Upper lobe of left lung (tissue), 6 donors: ENCODE results near the gene CYBA. TPM values are rescaled to one million over a fixed set of nuclear protein-coding genes. Genes with fewer than 3 reads are reported as not detected.

Experiments
- ATAC-seq, 2 donors: fragments of 200-7000 bp; cut with Tn5 transposase; one replicate each; pipeline ENCODE4 v1.9.1; 2022; ENCODE audit warnings: mild to moderate bottlenecking in 2 of 2, moderate library complexity in 2 of 2; ENCODE audit not compliant: low FRiP score in 2 of 2
- DNase-seq, 2 donors: peaks; one replicate each; pipeline ENCODE4 v3.0.0-alpha.2; 2019 to 2020
- H3K27ac ChIP-seq, 4 donors: fragments of 200-600 bp; sonication (generic); one replicate each; pipeline ENCODE4 v1.5.1; 2016 to 2019
- H3K27me3 ChIP-seq, 4 donors: fragments of 200-600 bp; sonication (generic); one replicate each; pipeline ENCODE4 v1.5.1; 2017 to 2019
- H3K36me3 ChIP-seq, 4 donors: fragments of 200-600 bp; sonication (generic); one replicate each; pipeline ENCODE4 v1.5.1; 2016 to 2019
- H3K4me1 ChIP-seq, 4 donors: fragments of 200-600 bp; sonication (generic); one replicate each; pipeline ENCODE4 v1.5.1; 2018 to 2019
- H3K4me3 ChIP-seq, 4 donors: fragments of 200-600 bp; sonication (generic); one replicate each; pipeline ENCODE4 v1.5.1; 2017 to 2019; ENCODE audit warnings: mild to moderate bottlenecking in 2 of 4, moderate library complexity in 1 of 4
- H3K9me3 ChIP-seq, 4 donors: fragments of 200-600 bp; sonication (generic); one replicate each; pipeline ENCODE4 v1.5.1; 2018 to 2019
- EP300 ChIP-seq, 4 donors: sonication (generic); formaldehyde crosslinking; IDR thresholded peaks; one replicate each; pipeline ENCODE4 v1.5.1; 2017; ENCODE audit warnings: antibody characterized with exemption in 4 of 4, control low read depth in 2 of 4
- POLR2A ChIP-seq, 4 donors: fragments of 450-650 bp; IDR thresholded peaks; one replicate each; pipeline ENCODE4 v1.5.1; 2016 to 2017; ENCODE audit warnings: antibody characterized with exemption in 4 of 4, mild to moderate bottlenecking in 2 of 4
- POLR2AphosphoS5 ChIP-seq, 2 donors: sonication (generic); formaldehyde crosslinking; IDR thresholded peaks; one replicate each; pipeline ENCODE4 v1.5.1; 2017; ENCODE audit warnings: antibody characterized with exemption in 2 of 2
- WGBS, 2 donors: methylation state at CpG; one replicate each; pipeline ENCODE4 v1.1.5; 2017 to 2018; 5-methylcytosine and 5-hydroxymethylcytosine counted together
- total RNA-seq, 6 donors: library from RNA; depleted of rRNA in 4 of 6; stranded (reverse); fragments of >200 nt in 4 of 6; gene quantifications; one replicate each; pipeline versions ENCODE4 v1.1.0 to v1.2.1, GENCODE V29; 2016 to 2021
- TF ChIP-seq, protein P1 (sequence below), 6 experiments: fragments of 450-650 bp in 4 of 6; fragments of 200-600 bp in 2 of 6; sonication (generic) in 2 of 6; IDR thresholded peaks; one replicate each; pipeline ENCODE4 v1.5.1; 2016 to 2019; ENCODE audit warnings: antibody characterized with exemption in 6 of 6
- donor health status: DM: no; HTN: no; CAD: no; lungs with moderate emphysema.
- donor health status: DM: no; HTN: yes; CAD: no; lungs with severe emphysema.

The CYBA gene
- total RNA-seq, 6 donors from 2014 or later = 213 to 472 (median 322) TPM

DNA sequence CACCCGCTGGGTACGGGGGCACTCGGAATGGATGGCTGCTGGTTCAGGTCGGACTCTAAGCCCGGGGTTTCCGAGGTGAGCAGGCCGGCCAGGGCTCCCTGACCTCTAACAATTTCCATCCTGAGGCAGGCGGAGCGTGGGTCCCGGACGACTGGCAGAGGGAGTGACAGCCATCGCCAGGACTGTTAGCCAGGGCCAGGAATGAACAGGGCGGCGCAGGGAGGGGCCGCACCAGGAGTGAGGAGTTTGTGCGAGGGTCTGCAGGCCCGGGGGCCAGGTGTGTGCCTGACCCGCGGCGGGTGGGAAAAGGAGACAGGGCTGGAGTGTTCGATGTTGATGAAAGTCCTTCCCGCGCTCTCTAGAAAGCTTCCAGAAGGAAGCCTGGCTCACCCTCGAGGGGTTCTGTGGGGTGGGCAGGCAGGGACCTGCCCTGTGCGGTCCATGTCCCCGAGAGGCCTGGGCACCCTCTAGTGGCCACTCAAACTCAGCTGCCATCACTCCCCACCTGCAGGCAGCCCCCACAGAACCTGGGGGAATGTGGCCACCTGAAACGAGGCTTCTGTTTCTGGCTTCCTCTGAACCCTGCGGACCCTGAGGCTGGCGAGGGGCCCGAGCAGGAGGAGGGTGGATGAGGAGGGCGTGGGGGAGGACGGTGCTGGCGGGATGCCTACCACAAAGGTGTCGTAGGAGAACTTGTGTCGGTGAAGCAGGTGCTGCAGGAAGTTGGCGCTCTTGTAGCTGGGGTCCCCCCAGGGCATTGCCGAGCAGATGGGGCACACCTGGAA is 47.2 kb upstream of the CYBA start:
- 74 to 85% methylated on average over 32 to 33 of the region's 37 CpGs for WGBS, 2 donors
- ATAC-seq (no peak), DNase-seq (peak in 1 of 2 donors; percentile 73)
- H3K4me1 ChIP-seq = peaks cover 34 to 59% (median 43%) of the 10 kb centered on the region in 4 donors
- H3K27ac ChIP-seq = peak overlapping the region in 3 of 4 donors; percentile 4 to 96 (median 92)
- peaks cover 12 to 45% (median 37%) of the 10 kb centered on the region in 4 donors for H3K36me3 ChIP-seq
- no peaks in the 10 kb centered on the region for H3K27me3 ChIP-seq
- H3K4me3 ChIP-seq = peak overlapping the region in 1 of 4 donors; percentile 20
- TF ChIP-seq POLR2AphosphoS5 (IDR thresholded peaks at IDR 0.05) (no peak), POLR2A (IDR thresholded peaks at IDR 0.05) (no peak), EP300 (IDR thresholded peaks at IDR 0.05) (no peak)
- TF ChIP-seq, protein P1, sequence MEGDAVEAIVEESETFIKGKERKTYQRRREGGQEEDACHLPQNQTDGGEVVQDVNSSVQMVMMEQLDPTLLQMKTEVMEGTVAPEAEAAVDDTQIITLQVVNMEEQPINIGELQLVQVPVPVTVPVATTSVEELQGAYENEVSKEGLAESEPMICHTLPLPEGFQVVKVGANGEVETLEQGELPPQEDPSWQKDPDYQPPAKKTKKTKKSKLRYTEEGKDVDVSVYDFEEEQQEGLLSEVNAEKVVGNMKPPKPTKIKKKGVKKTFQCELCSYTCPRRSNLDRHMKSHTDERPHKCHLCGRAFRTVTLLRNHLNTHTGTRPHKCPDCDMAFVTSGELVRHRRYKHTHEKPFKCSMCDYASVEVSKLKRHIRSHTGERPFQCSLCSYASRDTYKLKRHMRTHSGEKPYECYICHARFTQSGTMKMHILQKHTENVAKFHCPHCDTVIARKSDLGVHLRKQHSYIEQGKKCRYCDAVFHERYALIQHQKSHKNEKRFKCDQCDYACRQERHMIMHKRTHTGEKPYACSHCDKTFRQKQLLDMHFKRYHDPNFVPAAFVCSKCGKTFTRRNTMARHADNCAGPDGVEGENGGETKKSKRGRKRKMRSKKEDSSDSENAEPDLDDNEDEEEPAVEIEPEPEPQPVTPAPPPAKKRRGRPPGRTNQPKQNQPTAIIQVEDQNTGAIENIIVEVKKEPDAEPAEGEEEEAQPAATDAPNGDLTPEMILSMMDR (IDR thresholded peaks at IDR 0.05) = peak in 3 of 6 experiments; percentile 14 to 26 (median 22)
- no peaks in the 10 kb centered on the region for H3K9me3 ChIP-seq

DNA sequence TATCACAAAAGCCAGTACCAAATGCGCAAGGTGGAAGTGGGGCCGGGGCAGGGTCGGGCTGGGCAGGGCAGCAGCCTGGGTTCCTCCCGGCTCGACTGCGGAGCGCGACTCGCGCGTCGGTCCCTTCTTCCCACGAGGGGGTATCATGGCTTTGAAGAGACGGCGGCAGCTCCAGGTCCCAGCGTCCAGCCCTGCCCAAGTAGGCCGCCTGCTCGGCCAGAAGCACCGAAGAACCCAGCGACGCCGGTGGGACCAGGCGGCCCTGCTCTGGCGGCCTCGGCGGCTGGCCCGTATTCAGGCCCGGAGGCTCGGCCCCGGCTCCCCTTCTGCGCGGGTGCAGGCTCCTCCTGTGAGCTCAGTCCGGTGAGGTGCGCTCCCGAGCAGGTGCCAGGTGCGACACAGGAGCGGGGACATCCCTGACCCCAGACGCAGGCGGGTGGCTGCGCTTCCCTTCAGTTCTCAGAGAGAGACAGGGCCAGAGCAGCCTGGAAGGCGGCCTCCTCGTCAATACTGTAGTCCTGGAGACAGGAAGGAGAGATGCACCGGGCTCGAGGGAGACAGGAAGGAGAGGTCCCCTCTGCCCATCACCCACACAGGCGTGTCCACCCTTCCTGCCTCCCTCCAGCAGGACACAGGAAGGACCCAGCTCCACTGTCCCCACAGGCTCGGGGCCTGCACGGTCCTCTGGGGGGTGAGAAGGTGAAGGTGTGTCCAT is 46.4 kb upstream of the CYBA start:
- Histone ChIP-seq H3K4me1 (peaks cover 26 to 57% (median 36%) of the 10 kb centered on the region in 4 donors), H3K4me3 (peak overlapping the region in 1 of 4 donors; percentile 20), H3K36me3 (peaks cover 12 to 45% (median 37%) of the 10 kb centered on the region in 4 donors), H3K27ac (peak overlapping the region in 3 of 4 donors; percentile 4 to 92 (median 61)), H3K9me3 (no peaks in the 10 kb centered on the region), H3K27me3 (no peaks in the 10 kb centered on the region)
- WGBS, 2 donors = 93 to 94% methylated on average over 15 to 47 of the region's 47 CpGs
- TF ChIP-seq, protein P1 (IDR thresholded peaks at IDR 0.05) = no peak
- no peak for TF ChIP-seq EP300 (IDR thresholded peaks at IDR 0.05)
- TF ChIP-seq POLR2AphosphoS5 (IDR thresholded peaks at IDR 0.05) = no peak
- no peak for TF ChIP-seq POLR2A (IDR thresholded peaks at IDR 0.05)
- ATAC-seq (no peak), DNase-seq (peak in 1 of 2 donors; percentile 78)

GRCh38 chr16:88696441-88696840 is 45.6 kb upstream of the CYBA start:
- TF ChIP-seq EP300 (IDR thresholded peaks at IDR 0.05) (no peak), POLR2AphosphoS5 (IDR thresholded peaks at IDR 0.05) (no peak), POLR2A (IDR thresholded peaks at IDR 0.05) (no peak)
- TF ChIP-seq, protein P1 (IDR thresholded peaks at IDR 0.05) = no peak
- no peak for ATAC-seq
- Histone ChIP-seq H3K36me3 (peaks cover 12 to 45% (median 37%) of the 10 kb centered on the region in 4 donors), H3K9me3 (no peaks in the 10 kb centered on the region), H3K27me3 (no peaks in the 10 kb centered on the region), H3K27ac (peak overlapping the region in 2 of 4 donors; percentile 61 to 92), H3K4me1 (peaks cover 18 to 57% (median 29%) of the 10 kb centered on the region in 4 donors), H3K4me3 (no peak overlapping the region)
- WGBS, 2 donors = 88 to 93% methylated on average over 10 to 12 of the region's 14 CpGs
- DNase-seq = no peak

DNA sequence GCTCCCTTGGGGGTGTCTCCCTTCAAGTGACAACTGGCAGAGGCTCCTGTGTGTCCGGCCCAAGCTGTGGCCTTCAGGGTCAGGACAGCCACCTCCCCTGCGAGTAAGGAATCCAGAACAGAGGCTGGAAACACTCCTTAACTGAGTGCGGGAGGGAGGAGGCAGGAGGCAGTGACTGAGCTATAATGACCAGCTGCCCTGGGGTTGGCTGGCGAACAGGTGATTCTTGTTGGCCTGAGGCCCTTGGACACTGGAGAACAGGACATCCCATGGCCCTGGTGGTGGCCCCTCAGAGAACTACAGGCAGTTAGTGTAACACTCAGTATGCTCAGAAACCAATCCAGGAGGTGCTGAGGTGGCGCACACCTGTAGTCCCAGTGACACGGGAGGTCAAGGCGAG is 44.9 kb upstream of the CYBA start:
- WGBS, 2 donors = 98 to 100% methylated on average over 6 to 7 of the region's 7 CpGs
- Histone ChIP-seq H3K27ac (peak overlapping the region in 1 of 4 donors; percentile 92), H3K4me3 (no peak overlapping the region), H3K36me3 (peaks cover 12 to 45% (median 37%) of the 10 kb centered on the region in 4 donors), H3K4me1 (peaks cover 13 to 57% (median 23%) of the 10 kb centered on the region in 4 donors), H3K9me3 (no peaks in the 10 kb centered on the region), H3K27me3 (no peaks in the 10 kb centered on the region)
- no peak for ATAC-seq
- TF ChIP-seq EP300 (IDR thresholded peaks at IDR 0.05) (no peak), POLR2AphosphoS5 (IDR thresholded peaks at IDR 0.05) (no peak), POLR2A (IDR thresholded peaks at IDR 0.05) (no peak)
- TF ChIP-seq, protein P1 (IDR thresholded peaks at IDR 0.05) = no peak
- DNase-seq = no peak
